ENCODE data around the gene COL27A1. TPM values are rescaled to one million over a fixed set of nuclear protein-coding genes. Genes with fewer than 3 reads are reported as not detected.

Gene COL27A1
- total and polyA plus RNA-seq, 8 donors: 15.8 to 180 (median 147) TPM

GRCh38 chr9:114291064-114291474, 135.7 kb downstream of the COL27A1 start:
- Histone ChIP-seq H3K27me3 (peaks cover 0 to 14% of the 10 kb centered on the region in 2 donors), H3K4me3 (no peak overlapping the region), H3K27ac (no peak overlapping the region), H3K4me1 (no peaks in the 10 kb centered on the region), H3K9me3 (peaks cover 0 to 12% of the 10 kb centered on the region in 2 donors), H3K36me3 (peaks cover 3 to 7% of the 10 kb centered on the region in 2 donors)
- TF ChIP-seq CTCF (IDR thresholded peaks at IDR 0.05): peak; percentile 84 to 95
- peak; percentile 65 to 89 (median 72) for DNase-seq
- intact Hi-C loops (cut with DNase I): loop anchor here in 1 of 2 donors (5.0 kb wide), 1 partner anchor 184 kb away; no protein-coding TSS in a partner anchor
- peak; percentile 80 for ATAC-seq

- no peak overlapping the region for H3K4me3 ChIP-seq
- ATAC-seq: no peak
- TF ChIP-seq CTCF (IDR thresholded peaks at IDR 0.05): no peak
- peaks cover 3 to 7% of the 10 kb centered on the region in 2 donors for H3K36me3 ChIP-seq
- intact Hi-C loops (cut with DNase I): loop anchor here in 1 of 2 donors (5.0 kb wide), 1 partner anchor 185 kb away; no protein-coding TSS in a partner anchor
- H3K27ac ChIP-seq: no peak overlapping the region
- DNase-seq: peak in 1 of 4 donors; percentile 10
- peaks cover 0 to 14% of the 10 kb centered on the region in 2 donors for H3K9me3 ChIP-seq
- H3K27me3 ChIP-seq: peaks cover 0 to 14% of the 10 kb centered on the region in 2 donors
- H3K4me1 ChIP-seq: no peaks in the 10 kb centered on the region
Observed at GRCh38 chr9:114291886-114292590, 136.7 kb downstream of the COL27A1 start.

DNA sequence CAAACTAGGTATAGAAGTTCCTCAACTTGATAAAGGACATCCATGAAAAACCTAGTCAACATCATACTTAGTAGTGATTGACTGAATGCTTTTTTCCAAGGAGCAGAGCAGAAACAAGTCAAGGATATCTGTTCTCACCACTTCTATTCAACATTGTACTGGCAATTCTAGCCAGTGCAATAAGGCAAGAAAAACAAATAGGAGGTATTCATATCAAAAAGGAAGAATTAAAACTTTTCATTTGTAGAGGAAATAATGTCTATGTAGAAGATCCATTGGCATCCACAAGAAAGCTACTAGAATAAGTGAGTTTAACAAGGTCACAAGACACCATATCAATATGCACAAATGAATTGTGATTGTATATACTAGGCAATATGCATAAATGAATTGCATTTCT, 139.3 kb downstream of the COL27A1 start:
- TF ChIP-seq CTCF (IDR thresholded peaks at IDR 0.05): no peak
- intact Hi-C loops (cut with DNase I): loop anchor here in 1 of 2 donors (5.0 kb wide), 1 partner anchor 187 kb away; no protein-coding TSS in a partner anchor
- H3K27me3 ChIP-seq: peaks cover 0 to 14% of the 10 kb centered on the region in 2 donors
- peaks cover 3 to 12% of the 10 kb centered on the region in 2 donors for H3K36me3 ChIP-seq
- no peaks in the 10 kb centered on the region for H3K4me1 ChIP-seq
- ATAC-seq: no peak
- H3K27ac ChIP-seq: no peak overlapping the region
- H3K9me3 ChIP-seq: peaks cover 0 to 14% of the 10 kb centered on the region in 2 donors
- H3K4me3 ChIP-seq: no peak overlapping the region
- DNase-seq: no peak

DNA sequence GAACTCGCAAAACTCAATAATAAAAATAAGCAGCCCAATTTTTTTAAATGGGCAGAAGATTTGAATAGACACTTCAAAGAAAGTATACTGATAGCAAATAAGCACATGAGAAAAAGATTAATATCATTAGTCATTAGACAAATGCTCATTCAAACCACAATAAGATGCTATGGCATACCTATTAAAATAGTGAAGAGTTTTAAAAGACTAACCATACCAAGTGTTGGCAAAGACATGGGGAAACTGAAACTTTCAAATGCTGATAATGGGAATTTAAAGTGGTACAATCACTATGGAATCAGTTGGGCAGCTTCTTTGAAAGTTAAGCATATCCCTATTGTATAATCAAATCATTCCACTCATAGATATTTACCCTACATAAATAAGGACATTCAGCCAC, 141.0 kb downstream of the COL27A1 start:
- peaks cover 0 to 14% of the 10 kb centered on the region in 2 donors for H3K27me3 ChIP-seq
- ATAC-seq: no peak
- H3K36me3 ChIP-seq: peaks cover 3 to 17% of the 10 kb centered on the region in 2 donors
- DNase-seq: no peak
- H3K4me3 ChIP-seq: no peak overlapping the region
- intact Hi-C loops (cut with DNase I): no loop called here
- no peaks in the 10 kb centered on the region for H3K4me1 ChIP-seq
- no peak overlapping the region for H3K27ac ChIP-seq
- TF ChIP-seq CTCF (IDR thresholded peaks at IDR 0.05): no peak
- peaks cover 0 to 14% of the 10 kb centered on the region in 2 donors for H3K9me3 ChIP-seq
